ENCODE results near the gene BPIFB4.
"Not testable (repeated sequence)": the region's sequence is repeated elsewhere in the genome, so short reads cannot be mapped to it uniquely, and the experiment has no call there.

Gene BPIFB4

DNA sequence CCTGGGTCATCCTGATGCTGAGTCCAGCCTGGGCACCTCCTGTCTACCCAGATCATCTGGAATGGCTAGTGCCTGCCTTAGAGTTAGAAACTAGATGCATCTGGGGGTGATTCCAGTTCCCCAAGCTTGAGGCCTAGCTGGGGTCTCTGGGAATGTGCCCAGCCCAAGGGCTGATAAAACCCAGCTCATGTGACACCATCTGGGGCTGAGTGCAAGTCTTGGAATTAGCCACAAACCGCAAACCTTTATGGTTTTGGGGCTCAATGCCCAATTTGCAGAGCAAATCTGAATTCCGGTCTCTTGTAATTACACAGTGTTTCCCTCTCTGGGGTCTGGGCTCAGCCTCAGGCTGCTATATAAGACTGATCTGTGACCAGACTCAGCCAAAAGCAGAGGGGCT lies at the start of gene BPIFB4:
TSS of gene BPIFB4 (plus strand) at position 385 of the 400 bp plus-strand sequence. CDS start 1,884 bp downstream, outside the sequence.
- no peak for FAIRE-seq

DNA sequence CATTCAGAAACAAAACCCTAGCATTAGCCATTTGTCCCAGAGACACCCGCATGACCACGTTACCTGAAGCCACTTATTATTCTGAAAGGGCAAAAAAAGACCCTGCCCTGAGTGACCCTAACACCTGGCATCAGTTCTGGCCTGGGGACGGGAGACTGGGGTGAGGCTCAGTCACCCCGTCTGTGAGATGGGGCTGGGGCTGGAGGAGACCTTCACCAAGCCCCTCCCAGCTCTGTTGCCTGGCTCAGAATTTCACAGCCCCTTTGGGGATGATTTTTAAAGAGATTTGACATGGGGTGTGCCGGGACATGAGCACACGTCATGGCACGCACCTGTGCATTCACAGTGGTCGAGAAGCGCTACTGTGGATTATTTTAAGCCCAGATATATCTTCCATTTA lies 49.4 kb upstream of the BPIFB4 start:
- FAIRE-seq: no peak

DNA sequence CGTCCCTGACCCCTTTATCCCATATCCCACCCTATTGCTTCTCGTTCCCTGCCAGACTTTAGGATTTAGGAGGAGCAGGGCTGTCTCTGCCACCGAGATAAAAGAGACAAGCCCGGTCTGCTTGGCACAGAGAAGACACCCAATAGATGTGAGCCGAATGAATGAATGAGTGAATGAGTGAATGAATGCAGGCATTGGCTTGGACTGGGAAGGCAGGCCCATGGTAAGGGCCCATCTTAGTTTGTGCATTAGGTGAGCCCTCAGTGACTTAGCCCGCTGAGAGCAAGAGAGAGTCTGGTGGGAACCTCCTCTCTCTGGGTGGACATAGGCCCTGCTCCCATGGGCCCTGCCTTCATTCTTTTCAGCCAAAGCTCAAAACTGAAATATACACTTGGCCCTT lies 48.9 kb upstream of the BPIFB4 start:
- no peak for FAIRE-seq

DNA sequence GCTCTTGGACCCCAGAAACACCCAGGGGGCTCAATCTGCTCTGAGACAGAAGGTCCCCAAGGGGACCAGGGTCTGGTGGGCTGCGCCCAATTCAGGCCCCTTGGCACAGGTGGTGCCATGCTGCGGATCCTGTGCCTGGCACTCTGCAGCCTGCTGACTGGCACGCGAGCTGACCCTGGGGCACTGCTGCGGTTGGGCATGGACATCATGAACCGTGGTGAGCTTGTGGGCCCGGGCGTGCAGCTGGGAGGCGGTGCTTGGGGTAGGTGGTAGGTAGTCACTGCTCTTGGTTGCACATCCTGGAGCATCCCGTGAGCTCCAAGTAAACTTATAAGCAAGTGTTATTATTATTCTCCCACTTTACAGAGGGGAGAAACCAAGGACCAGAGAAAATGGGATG lies 47.9 kb upstream of the BPIFB4 start, which contains the start of gene BPIFB6:
TSS of gene BPIFB6 (plus strand) at position 118 of the 400 bp plus-strand sequence. CDS start at position 118, 0 bp downstream.
- FAIRE-seq: no peak

DNA sequence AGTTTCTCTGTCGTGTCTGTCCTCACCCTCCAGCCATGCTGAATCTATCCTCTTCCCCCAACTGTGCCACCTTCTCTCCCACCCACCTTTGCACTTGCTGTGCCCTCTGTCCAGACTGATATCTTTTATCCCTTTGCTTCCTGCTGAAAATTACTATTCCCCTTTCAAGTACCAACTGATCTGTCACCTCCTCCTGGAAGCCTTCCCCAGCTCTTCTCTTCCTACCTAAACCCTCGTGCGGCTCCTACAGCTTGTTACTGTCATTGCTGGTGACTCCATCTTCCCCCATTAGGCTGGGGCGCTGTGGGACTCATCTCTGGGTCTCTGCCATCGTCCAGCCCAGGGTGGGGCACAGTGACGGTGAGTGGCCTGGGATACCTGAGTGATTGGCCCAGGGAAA lies 46.9 kb upstream of the BPIFB4 start:
- FAIRE-seq: no peak

- no peak for FAIRE-seq
These were observed 46.1 kb upstream of the BPIFB4 start for GRCh38 chr20:33033381-33033780.

DNA sequence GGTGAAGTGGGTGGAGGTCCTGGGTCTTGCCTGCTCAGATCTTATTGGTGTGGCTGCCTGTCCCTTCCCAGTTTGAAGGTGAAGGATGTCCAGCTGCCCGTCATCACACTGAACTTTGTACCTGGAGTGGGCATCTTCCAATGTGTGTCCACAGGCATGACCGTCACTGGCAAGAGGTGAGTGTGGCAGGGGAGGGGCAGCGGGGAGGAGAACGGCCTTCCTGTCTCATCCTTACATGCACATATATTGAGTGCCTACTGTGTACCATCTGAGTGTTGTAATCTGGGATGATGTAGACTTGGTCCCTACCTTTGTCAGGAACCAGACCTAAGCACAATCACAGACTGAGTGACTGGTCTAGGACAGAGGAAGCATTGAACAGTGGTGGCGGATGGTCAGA lies 45.3 kb upstream of the BPIFB4 start:
- FAIRE-seq: no peak

GRCh38 chr20:33034901-33035492 lies 44.4 kb upstream of the BPIFB4 start:
- no peak for FAIRE-seq

GRCh38 chr20:33037456-33037855 lies 42.0 kb upstream of the BPIFB4 start:
- no peak for FAIRE-seq

- no peak for FAIRE-seq
These were observed 41.2 kb upstream of the BPIFB4 start for GRCh38 chr20:33038243-33038642.

- FAIRE-seq: no peak
These were observed 37.0 kb upstream of the BPIFB4 start for GRCh38 chr20:33042430-33042829.

DNA sequence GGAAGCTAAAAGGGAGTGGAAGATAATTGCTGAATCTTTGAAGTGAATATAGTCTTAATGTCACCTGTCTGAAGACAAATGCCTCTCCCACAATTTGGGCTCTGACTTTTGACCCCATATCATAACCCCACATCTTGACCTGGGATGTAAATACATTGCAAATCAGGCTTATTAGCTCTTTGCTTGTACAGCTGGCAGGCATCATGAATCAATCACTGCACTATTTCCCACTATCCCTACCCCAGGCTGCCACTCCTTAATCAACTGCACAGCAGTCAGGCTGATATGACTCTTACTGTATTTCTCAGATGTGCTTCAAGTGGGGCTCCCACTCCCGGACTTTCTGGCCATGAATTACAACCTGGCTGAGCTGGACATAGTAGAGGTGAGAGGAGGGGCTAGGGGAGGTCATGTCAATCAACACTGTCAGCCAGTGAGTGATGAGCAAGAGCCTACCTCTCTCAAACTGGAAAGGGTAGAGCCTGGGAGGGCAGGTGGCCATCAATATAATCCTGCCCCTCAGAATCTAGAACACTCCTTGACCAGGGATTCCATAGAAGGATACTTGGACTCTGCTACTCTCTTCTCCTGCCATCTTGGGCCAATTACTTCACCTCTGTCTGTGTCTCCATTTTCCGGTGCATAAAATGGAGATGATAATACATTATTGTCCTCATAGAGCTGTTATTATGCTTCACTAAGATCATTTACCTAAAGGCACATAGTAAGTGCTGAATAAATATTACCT lies 36.3 kb upstream of the BPIFB4 start:
- no peak for FAIRE-seq

DNA sequence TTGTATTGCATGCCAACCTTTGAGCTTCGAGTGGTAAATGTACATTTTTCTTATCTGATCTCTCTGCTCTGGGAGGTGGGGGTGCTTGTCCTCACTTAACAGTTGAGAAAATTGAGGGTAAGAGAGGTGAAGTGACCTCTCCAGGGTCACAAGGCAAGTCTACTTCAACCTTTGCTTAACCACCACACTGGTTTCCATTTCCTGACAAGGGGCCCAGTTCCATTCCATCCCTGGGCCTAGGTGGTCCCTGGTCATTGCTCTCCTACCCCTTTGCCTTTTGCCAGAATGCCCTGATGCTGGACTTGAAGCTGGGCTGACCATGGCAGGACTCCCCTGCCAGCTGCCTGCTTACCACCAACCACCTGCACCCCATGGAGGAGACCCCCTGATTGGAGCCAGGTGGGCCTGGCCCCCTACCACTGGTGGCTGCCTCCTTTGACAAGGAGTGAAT lies 35.7 kb upstream of the BPIFB4 start:
- no peak for FAIRE-seq

DNA sequence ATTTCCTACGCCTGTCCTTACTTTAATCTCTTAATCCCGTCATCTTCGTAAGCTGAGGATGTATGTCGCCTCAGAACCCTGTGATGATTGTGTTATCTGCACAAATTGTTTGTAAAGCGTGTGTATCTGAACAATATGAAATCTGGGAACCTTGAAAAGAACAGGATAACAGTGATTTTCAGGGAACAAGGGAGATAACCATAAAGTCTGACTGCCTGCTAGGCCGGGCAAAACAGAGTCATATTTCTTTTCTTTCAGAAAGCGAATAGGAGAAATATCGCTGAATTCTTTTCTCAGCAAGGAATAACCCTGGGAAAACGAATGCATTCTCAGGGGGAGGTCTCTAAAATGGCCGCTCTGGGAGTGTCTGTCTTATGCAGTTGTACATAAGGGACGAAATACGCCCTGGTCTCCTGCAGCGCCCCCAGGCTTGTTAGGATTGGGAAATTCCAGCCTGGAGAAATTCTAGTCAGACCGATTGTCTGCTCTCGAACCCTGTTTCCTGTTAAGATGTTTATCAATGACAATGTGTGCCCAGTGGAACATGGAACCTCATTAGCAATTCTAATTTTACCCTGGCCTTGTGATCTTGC lies 34.2 kb upstream of the BPIFB4 start:
- not testable (repeated sequence) for FAIRE-seq

DNA sequence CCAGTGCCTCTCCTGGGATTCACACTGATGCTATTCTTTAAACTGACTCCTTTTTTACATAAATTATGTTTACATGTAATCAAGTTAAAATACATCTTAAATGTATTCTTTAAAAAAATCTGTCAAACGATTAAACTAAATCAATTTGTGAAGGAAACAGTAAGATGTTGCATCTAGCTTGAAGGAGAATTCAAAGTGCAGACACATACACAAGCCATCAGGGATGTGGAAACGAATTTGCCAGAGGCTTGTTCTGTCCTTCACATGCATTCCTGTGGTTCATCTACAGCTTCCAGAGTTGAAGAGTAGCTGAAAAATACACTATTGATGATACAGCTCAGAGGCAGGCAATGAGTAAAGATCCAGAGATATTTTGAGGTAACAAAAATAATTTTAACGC lies 33.0 kb upstream of the BPIFB4 start:
- FAIRE-seq: no peak

- FAIRE-seq: no peak
These were observed 28.1 kb upstream of the BPIFB4 start for GRCh38 chr20:33051333-33051732.

GRCh38 chr20:33053291-33054106 lies 25.9 kb upstream of the BPIFB4 start, which contains the start of gene BPIFB3:
TSS of gene BPIFB3 (plus strand) at chr20:33053903. CDS start at chr20:33055436, 1,533 bp downstream.
- no peak for FAIRE-seq

DNA sequence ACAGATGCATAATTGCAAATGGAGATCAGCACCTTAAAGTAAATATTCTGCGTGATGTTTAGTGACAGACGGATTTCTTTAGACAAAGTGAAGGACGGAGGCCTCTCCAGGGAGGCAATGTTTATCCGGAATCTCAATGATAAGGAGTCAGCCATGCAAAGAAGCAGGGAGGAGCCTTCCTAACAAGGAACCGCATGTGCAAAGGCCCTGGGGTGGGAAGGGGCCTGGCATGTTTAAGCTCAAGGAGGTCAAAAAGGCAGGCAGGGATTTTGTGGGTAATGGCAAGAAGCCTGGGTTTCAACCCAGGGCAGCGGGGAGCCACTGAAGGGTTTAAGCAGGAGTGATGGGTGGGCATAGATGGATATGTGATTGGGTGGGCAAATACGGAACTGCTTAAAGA lies 25.1 kb upstream of the BPIFB4 start:
- FAIRE-seq: no peak

- no peak for FAIRE-seq
These were observed 24.7 kb upstream of the BPIFB4 start for GRCh38 chr20:33054791-33055190.

- no peak for FAIRE-seq
These were observed 20.3 kb upstream of the BPIFB4 start for GRCh38 chr20:33059136-33059535.

DNA sequence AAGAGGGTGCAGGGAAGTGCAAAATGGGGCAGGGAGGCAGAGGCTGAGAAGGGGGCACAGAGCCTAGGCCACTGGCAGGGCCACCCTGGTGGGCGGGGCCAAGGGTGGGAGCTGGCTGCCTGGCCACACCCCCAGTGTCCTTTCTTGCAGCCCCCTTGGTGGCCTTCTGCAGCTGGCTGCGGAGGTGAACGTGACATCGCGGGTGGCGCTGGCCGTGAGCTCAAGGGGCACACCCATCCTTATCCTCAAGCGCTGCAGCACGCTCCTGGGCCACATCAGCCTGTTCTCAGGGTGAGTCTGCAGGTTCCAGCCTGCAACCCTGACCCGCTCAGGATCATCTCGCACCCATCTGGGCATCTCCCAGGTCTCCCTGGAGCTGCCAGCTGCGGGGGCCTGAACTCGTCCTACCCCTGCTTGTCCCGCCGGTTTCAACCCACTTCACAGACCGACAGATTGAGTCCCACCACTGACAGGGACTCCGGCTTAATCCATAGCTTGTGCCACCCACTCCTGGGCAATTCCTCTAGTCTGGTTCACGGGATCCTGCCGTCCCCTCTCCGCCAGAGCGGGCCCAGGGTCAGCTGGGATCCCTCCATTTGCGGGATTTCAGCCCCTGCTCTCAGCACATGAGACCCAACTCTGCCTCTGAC lies 19.6 kb upstream of the BPIFB4 start:
- FAIRE-seq: no peak

DNA sequence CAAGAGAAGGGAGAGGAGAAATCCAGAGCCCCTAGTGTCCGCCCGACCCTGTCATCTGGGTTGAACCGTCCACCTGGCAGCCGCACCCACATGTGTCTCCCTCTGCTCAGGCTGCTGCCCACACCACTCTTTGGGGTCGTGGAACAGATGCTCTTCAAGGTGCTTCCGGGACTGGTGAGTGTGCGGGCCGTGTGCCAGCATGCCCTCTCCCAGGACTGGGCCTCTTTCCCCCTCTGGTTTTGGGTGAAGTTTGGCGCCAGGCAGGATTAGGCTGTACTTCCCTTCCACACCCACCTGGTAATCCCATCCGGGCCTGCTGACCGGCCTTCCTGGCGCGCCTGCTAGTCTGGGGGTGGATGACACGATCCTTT lies 17.8 kb upstream of the BPIFB4 start:
- FAIRE-seq: no peak

All from TTC549 (cell line).